ENCODE data around the gene COX6B2. TPM values are rescaled to one million over a fixed set of nuclear protein-coding genes. Genes with fewer than 3 reads are reported as not detected.
A peak's percentile ranks its signal among the peaks of the same experiment; 100 is the strongest.

COX6B2 gene
- total and polyA plus RNA-seq, 2 of the 13 experiments (the other 11 are each of a cell fraction or from before 2014, with no cell fraction given): 0.21 TPM; not detected in 1

- TF ChIP-seq ZNF674 (CRISPR knock-in tag; IDR thresholded peaks at IDR 0.05; ENCODE audit: low read depth) (no peak), ZNF788 (CRISPR knock-in tag; IDR thresholded peaks at IDR 0.05; ENCODE audit: borderline replicate concordance) (no peak; the same call in 1 of the 2 replicates), RFX3 (CRISPR knock-in tag; IDR thresholded peaks at IDR 0.05) (no peak), NFIC (IDR thresholded peaks at IDR 0.05; ENCODE audit: low read length) (no peak), KIAA2018 (CRISPR knock-in tag; IDR thresholded peaks at IDR 0.05; ENCODE audit: borderline replicate concordance) (no peak), ZNF879 (CRISPR knock-in tag; IDR thresholded peaks at IDR 0.05) (no peak), MAX (IDR thresholded peaks at IDR 0.05) (peak; percentile 43; the same call in 1 of the 2 replicates), CREB1 (IDR thresholded peaks at IDR 0.05) (no peak), CREB1 (CRISPR knock-in tag; IDR thresholded peaks at IDR 0.05) (peak; percentile 77), SSRP1 (CRISPR knock-in tag; IDR thresholded peaks at IDR 0.05) (0 out of 2 replicates have a peak, but pooled peaks have one; percentile 79), ZNF263 (CRISPR knock-in tag; IDR thresholded peaks at IDR 0.05) (no peak), HNRNPUL1 (IDR thresholded peaks at IDR 0.05; ENCODE audit: low read depth, low read length) (no peak), MEF2D (CRISPR knock-in tag; IDR thresholded peaks at IDR 0.05) (peak; percentile 53; the same call in 1 of the 2 replicates), ZKSCAN8 (CRISPR knock-in tag; IDR thresholded peaks at IDR 0.05; ENCODE audit: borderline replicate concordance) (peak; percentile 34; the same call in 1 of the 2 replicates), KLF9 (CRISPR knock-in tag; IDR thresholded peaks at IDR 0.05; ENCODE audit: low read depth) (no peak), SNAI1 (CRISPR knock-in tag; IDR thresholded peaks at IDR 0.05; ENCODE audit: borderline replicate concordance) (0 out of 2 replicates have a peak, but pooled peaks have one; percentile 42), ZNF414 (CRISPR knock-in tag; IDR thresholded peaks at IDR 0.05) (peak; percentile 60; the same call in 1 of the 2 replicates), TCF7 (IDR thresholded peaks at IDR 0.05; ENCODE audit: low read depth) (0 out of 2 replicates have a peak, but pooled peaks have one; percentile 8), RBFOX2 (IDR thresholded peaks at IDR 0.05; ENCODE audit: low read depth, low read length) (0 out of 2 replicates have a peak, but pooled peaks have one; percentile 36), MLXIP (CRISPR knock-in tag; IDR thresholded peaks at IDR 0.05; ENCODE audit: borderline replicate concordance) (no peak)
Observed at GRCh38 chr19:55333870-55334269, 20.6 kb downstream of the COX6B2 start (continued).

Data from HepG2 (cell line).